Common myeloid progenitor, CD34-positive (primary cell): ENCODE results near the gene GRWD1. TPM values are rescaled to one million over a fixed set of nuclear protein-coding genes. Genes with fewer than 3 reads are reported as not detected.

Source experiments
- CTCF ChIA-PET: fragments of 350-600 bp; sonication (Branson Sonifier 250); formaldehyde crosslinking; loops from one replicate; lab custom pipeline; 2021; ENCODE audit warnings: antibody characterized with exemption; lab: Charles Lee
- POLR2A ChIA-PET: fragments of 350-600 bp; sonication (Branson Sonifier 250); formaldehyde crosslinking; loops from one replicate; lab custom pipeline; 2021; ENCODE audit warnings: antibody characterized with exemption; lab: Charles Lee
- DNase-seq, 3 donors: peaks; one replicate each; pipeline versions ENCODE4 v3.0.0 to v3.0.0-alpha.2; 2013
- H3K27ac ChIP-seq, 2 experiments: 1 replicate in 1 of 2; 2 replicates in 1 of 2; pipeline ENCODE4 v1.7.0; 2013; ENCODE audit warnings: inconsistent platforms in 2 of 2, low read length in 2 of 2, mild to moderate bottlenecking in 2 of 2, low read depth in 1 of 2, moderate library complexity in 1 of 2; ENCODE audit not compliant: severe bottlenecking in 2 of 2, insufficient read depth in 1 of 2, poor library complexity in 1 of 2
- H3K27me3 ChIP-seq, 5 experiments: replicated peaks in 2 of 5; 1 replicate in 3 of 5; 2 replicates in 2 of 5; pipeline versions ENCODE4 v1.6.1 to v1.7.0; 2013; ENCODE audit warnings: low read length in 4 of 5, mild to moderate bottlenecking in 2 of 5, moderate library complexity in 2 of 5, inconsistent platforms in 1 of 5; ENCODE audit not compliant: insufficient read depth in 5 of 5, control insufficient read depth in 4 of 5
- H3K36me3 ChIP-seq, 4 experiments: 1 replicate in 2 of 4; 2 replicates in 2 of 4; pipeline versions ENCODE4 v1.6.1 to v1.7.0; 2013; ENCODE audit warnings: low read length in 3 of 4, control low read depth in 1 of 4, mild to moderate bottlenecking in 1 of 4; ENCODE audit not compliant: control insufficient read depth in 4 of 4, insufficient read depth in 4 of 4
- H3K4me1 ChIP-seq, 4 experiments: 1 replicate in 3 of 4; 2 replicates in 1 of 4; pipeline versions ENCODE4 v1.6.1 to v1.7.1; 2013; ENCODE audit warnings: low read length in 3 of 4, mild to moderate bottlenecking in 3 of 4, control low read depth in 1 of 4, inconsistent platforms in 1 of 4, moderate library complexity in 1 of 4; ENCODE audit not compliant: control insufficient read depth in 4 of 4, insufficient read depth in 4 of 4; ENCODE audit errors: control extremely low read depth in 1 of 4
- H3K4me3 ChIP-seq, 7 experiments: 1 replicate in 4 of 7; 2 replicates in 3 of 7; pipeline versions ENCODE4 v1.5.1 to v1.7.0; 2013; ENCODE audit warnings: mild to moderate bottlenecking in 7 of 7, low read length in 6 of 7, moderate library complexity in 6 of 7, inconsistent platforms in 2 of 7, low read depth in 2 of 7, control low read depth in 1 of 7; ENCODE audit not compliant: insufficient read depth in 4 of 7, control insufficient read depth in 1 of 7; ENCODE audit errors: extremely low read depth in 1 of 7
- H3K9me3 ChIP-seq, 5 experiments: 1 replicate in 4 of 5; 2 replicates in 1 of 5; pipeline versions ENCODE4 v1.6.1 to v1.7.1; 2013; ENCODE audit warnings: low read length in 4 of 5, mild to moderate bottlenecking in 2 of 5, inconsistent platforms in 1 of 5, low read depth in 1 of 5, moderate library complexity in 1 of 5; ENCODE audit not compliant: control insufficient read depth in 4 of 5, insufficient read depth in 2 of 5; ENCODE audit errors: control extremely low read depth in 1 of 5
- WGBS: methylation state at CpG from one replicate; pipeline ENCODE4 v1.1.5; 2013; ENCODE audit not compliant: insufficient coverage; 5-methylcytosine and 5-hydroxymethylcytosine counted together
- polyA plus RNA-seq: library from polyadenylated mRNA; unstranded; fragments of 120-200 nt; gene quantifications from one replicate; pipeline ENCODE4 v1.2.1, GENCODE V29; 2013

Gene GRWD1
- 11.0 TPM for polyA plus RNA-seq

GRCh38 chr19:48445606-48446481 is at the start of gene GRWD1:
GRWD1 (plus strand) TSS chr19:48445983; CDS start chr19:48446006, 23 bp downstream.
- Histone ChIP-seq H3K27me3 (peaks cover 0 to 36% (median 14%) of the 10 kb centered on the region in 5 experiments), H3K36me3 (peaks cover 2 to 32% (median 22%) of the 10 kb centered on the region in 4 experiments), H3K9me3 (no peaks in the 10 kb centered on the region), H3K4me3 (peak within 1 kb of the TSS; percentile 91 to 99 (median 96)), H3K27ac (peak within 1 kb of the TSS; percentile 74 to 91), H3K4me1 (peaks cover 3 to 31% (median 28%) of the 10 kb centered on the region in 4 experiments)
- DNase-seq = peak; percentile 97 to 99 (median 99)
- ChIA-PET CTCF (interaction anchor here (0.8 to 1.6 kb wide), 6 partner anchors 10 to 54 kb away, joined by 3 to 6 read pairs (median 4); partner anchors contain the start of genes KCNJ14 and KDELR1), POLR2A (interaction anchor here (0.5 to 1.0 kb wide), 3 partner anchors 11 to 127 kb away, joined by 3 to 5 read pairs (median 3); no protein-coding TSS in a partner anchor)
- WGBS = under 1% methylated on average over 55 of the region's 61 CpGs

- H3K9me3 ChIP-seq = no peaks in the 10 kb centered on the region
These were observed 49.6 kb upstream of the GRWD1 start for GRCh38 chr19:48396016-48396823.

GRCh38 chr19:48396824-48397176 is 49.0 kb upstream of the GRWD1 start:
- H3K9me3 ChIP-seq = no peaks in the 10 kb centered on the region
- H3K27me3 ChIP-seq = peaks cover 0 to 62% (median 33%) of the 10 kb centered on the region in 5 experiments
- 86% methylated on average over 1 of the region's 2 CpGs for WGBS
- no peaks in the 10 kb centered on the region for H3K36me3 ChIP-seq
- peaks cover 0 to 52% (median 33%) of the 10 kb centered on the region in 4 experiments for H3K4me1 ChIP-seq
- no peak overlapping the region for H3K27ac ChIP-seq
- H3K4me3 ChIP-seq = no peak overlapping the region
- CTCF ChIA-PET = no interaction called here
- DNase-seq = no peak
- POLR2A ChIA-PET = no interaction called here

More at GRCh38 chr19:48396016-48396823, 49.6 kb upstream of the GRWD1 start:
- no peak for DNase-seq
- WGBS = 62% methylated on average over 10 of the region's 24 CpGs
- no peaks in the 10 kb centered on the region for H3K36me3 ChIP-seq
- ChIA-PET POLR2A (no interaction called here), CTCF (interaction anchor here (1.6 kb wide), 1 partner anchor 193 kb away, joined by 3 read pairs; no protein-coding TSS in a partner anchor)
- H3K27me3 ChIP-seq = peaks cover 0 to 62% (median 33%) of the 10 kb centered on the region in 5 experiments
- H3K4me3 ChIP-seq = no peak overlapping the region
- H3K27ac ChIP-seq = no peak overlapping the region
- peaks cover 0 to 56% (median 34%) of the 10 kb centered on the region in 4 experiments for H3K4me1 ChIP-seq

- 47% methylated on average over 22 of the region's 22 CpGs for WGBS
- ChIA-PET CTCF (no interaction called here), POLR2A (no interaction called here)
- H3K9me3 ChIP-seq = no peaks in the 10 kb centered on the region
- no peaks in the 10 kb centered on the region for H3K36me3 ChIP-seq
- no peak overlapping the region for H3K27ac ChIP-seq
- no peak for DNase-seq
- H3K4me3 ChIP-seq = peak overlapping the region in 4 of 7 experiments; percentile 29 to 54 (median 48)
- peaks cover 0 to 60% (median 33%) of the 10 kb centered on the region in 5 experiments for H3K27me3 ChIP-seq
- peaks cover 0 to 51% (median 32%) of the 10 kb centered on the region in 4 experiments for H3K4me1 ChIP-seq
These were observed 48.3 kb upstream of the GRWD1 start for GRCh38 chr19:48397263-48398101.

GRCh38 chr19:48398102-48398374 is 47.7 kb upstream of the GRWD1 start:
- peak overlapping the region in 6 of 7 experiments; percentile 22 to 54 (median 48) for H3K4me3 ChIP-seq
- DNase-seq = no peak
- 9% methylated on average over 12 of the region's 17 CpGs for WGBS
- H3K27me3 ChIP-seq = peaks cover 0 to 55% (median 31%) of the 10 kb centered on the region in 5 experiments
- H3K36me3 ChIP-seq = no peaks in the 10 kb centered on the region
- POLR2A ChIA-PET = no interaction called here
- H3K9me3 ChIP-seq = no peaks in the 10 kb centered on the region
- peaks cover 0 to 51% (median 32%) of the 10 kb centered on the region in 4 experiments for H3K4me1 ChIP-seq
- CTCF ChIA-PET = no interaction called here
- no peak overlapping the region for H3K27ac ChIP-seq

GRCh38 chr19:48398375-48399235 is 47.2 kb upstream of the GRWD1 start:
- DNase-seq = peak; percentile 57 to 80 (median 72)

More at GRCh38 chr19:48398375-48399235, 47.2 kb upstream of the GRWD1 start:
- Histone ChIP-seq H3K36me3 (no peaks in the 10 kb centered on the region), H3K4me1 (peaks cover 0 to 46% (median 29%) of the 10 kb centered on the region in 4 experiments), H3K27me3 (peaks cover 0 to 50% (median 31%) of the 10 kb centered on the region in 5 experiments), H3K27ac (peak overlapping the region in 1 of 2 experiments; percentile 49), H3K9me3 (no peaks in the 10 kb centered on the region), H3K4me3 (peak overlapping the region in 6 of 7 experiments; percentile 22 to 54 (median 48))
- WGBS = 6% methylated on average over 86 of the region's 104 CpGs
- POLR2A ChIA-PET = no interaction called here
- CTCF ChIA-PET = no interaction called here
